Measurements from ENCODE around the gene MYO1E. TPM values are rescaled to one million over a fixed set of nuclear protein-coding genes. Genes with fewer than 3 reads are reported as not detected.
"Not testable (repeated sequence)": the region's sequence is repeated elsewhere in the genome, so short reads cannot be mapped to it uniquely, and the experiment has no call there.

The MYO1E gene
- polyA plus RNA-seq, 3 donors = 6.2 to 19.0 (median 12.1) TPM

GRCh38 chr15:59360305-59360704, 12.4 kb downstream of the MYO1E start:
- no peak overlapping the region for H3K27ac ChIP-seq (ENCODE audit: low read depth, low read length)
- WGBS, 3 donors = 82 to 93% (median 90%) methylated on average over 2 of the region's 2 CpGs

- 91 to 95% (median 92%) methylated on average over 7 of the region's 7 CpGs for WGBS, 3 donors
- no peak overlapping the region for H3K27ac ChIP-seq (ENCODE audit: low read depth, low read length)
These were observed 16.9 kb downstream of the MYO1E start for GRCh38 chr15:59355730-59356129.

- H3K27ac ChIP-seq (ENCODE audit: low read depth, low read length) = no peak overlapping the region
- 52 to 71% (median 59%) methylated on average over 8 of the region's 8 CpGs for WGBS, 3 donors
These were observed 18.1 kb downstream of the MYO1E start for GRCh38 chr15:59354417-59355031.

GRCh38 chr15:59353994-59354416, 18.7 kb downstream of the MYO1E start:
- 56 to 79% (median 62%) methylated on average over 6 of the region's 6 CpGs for WGBS, 3 donors

GRCh38 chr15:59352683-59353082, 20.0 kb downstream of the MYO1E start:
- H3K27ac ChIP-seq (ENCODE audit: low read depth, low read length) = no peak overlapping the region
- WGBS, 3 donors = 24 to 38% (median 27%) methylated on average over 7 of the region's 7 CpGs

More at GRCh38 chr15:59353994-59354416, 18.7 kb downstream of the MYO1E start:
- H3K27ac ChIP-seq (ENCODE audit: low read depth, low read length) = no peak overlapping the region

GRCh38 chr15:59352189-59352588, 20.5 kb downstream of the MYO1E start:
- 48 to 84% (median 62%) methylated on average over 9 of the region's 9 CpGs for WGBS, 3 donors
- H3K27ac ChIP-seq (ENCODE audit: low read depth, low read length) = no peak overlapping the region

GRCh38 chr15:59350421-59350732, 22.3 kb downstream of the MYO1E start:
- 72 to 85% (median 73%) methylated on average over 1 of the region's 1 CpG for WGBS, 3 donors

GRCh38 chr15:59349680-59350420, 22.8 kb downstream of the MYO1E start:
- H3K27ac ChIP-seq (ENCODE audit: low read depth, low read length) = no peak overlapping the region
- WGBS, 3 donors = 59 to 82% (median 63%) methylated on average over 4 of the region's 4 CpGs

More at GRCh38 chr15:59350421-59350732, 22.3 kb downstream of the MYO1E start:
- H3K27ac ChIP-seq (ENCODE audit: low read depth, low read length) = no peak overlapping the region

GRCh38 chr15:59347915-59348314, 24.8 kb downstream of the MYO1E start:
- no peak overlapping the region for H3K27ac ChIP-seq (ENCODE audit: low read depth, low read length)
- WGBS, 3 donors = 82 to 86% (median 85%) methylated on average over 5 of the region's 5 CpGs

- H3K27ac ChIP-seq (ENCODE audit: low read depth, low read length) = no peak overlapping the region
- WGBS, 3 donors = 84 to 86% (median 84%) methylated on average over 12 of the region's 12 CpGs
These were observed 25.7 kb downstream of the MYO1E start for GRCh38 chr15:59346951-59347350.

- no peak overlapping the region for H3K27ac ChIP-seq (ENCODE audit: low read depth, low read length)
These were observed 27.3 kb downstream of the MYO1E start for GRCh38 chr15:59345326-59345725.

GRCh38 chr15:59344311-59344710, 28.4 kb downstream of the MYO1E start:
- H3K27ac ChIP-seq (ENCODE audit: low read depth, low read length) = no peak overlapping the region

GRCh38 chr15:59340325-59340724, 32.3 kb downstream of the MYO1E start:
- no peak overlapping the region for H3K27ac ChIP-seq (ENCODE audit: low read depth, low read length)
- WGBS, 3 donors = 80 to 89% (median 82%) methylated on average over 5 of the region's 5 CpGs

- 77 to 86% (median 77%) methylated on average over 3 of the region's 3 CpGs for WGBS, 3 donors
- no peak overlapping the region for H3K27ac ChIP-seq (ENCODE audit: low read depth, low read length)
These were observed 33.4 kb downstream of the MYO1E start for GRCh38 chr15:59339252-59339672.

- 94 to 100% (median 98%) methylated on average over 1 of the region's 1 CpG for WGBS, 3 donors
These were observed 34.3 kb downstream of the MYO1E start for GRCh38 chr15:59338414-59338813.

GRCh38 chr15:59336725-59337124, 35.9 kb downstream of the MYO1E start:
- 94 to 95% (median 95%) methylated on average over 4 of the region's 4 CpGs for WGBS, 3 donors
- not testable (repeated sequence) for H3K27ac ChIP-seq (ENCODE audit: low read depth, low read length)

More at GRCh38 chr15:59338414-59338813, 34.3 kb downstream of the MYO1E start:
- no peak overlapping the region for H3K27ac ChIP-seq (ENCODE audit: low read depth, low read length)

GRCh38 chr15:59335207-59335786, 37.4 kb downstream of the MYO1E start:
- 78 to 81% (median 80%) methylated on average over 10 of the region's 10 CpGs for WGBS, 3 donors
- no peak overlapping the region for H3K27ac ChIP-seq (ENCODE audit: low read depth, low read length)

- 73 to 79% (median 76%) methylated on average over 3 of the region's 3 CpGs for WGBS, 3 donors
These were observed 38.6 kb downstream of the MYO1E start for GRCh38 chr15:59334076-59334415.

GRCh38 chr15:59333401-59334075, 39.1 kb downstream of the MYO1E start:
- 82 to 91% (median 83%) methylated on average over 6 of the region's 6 CpGs for WGBS, 3 donors
- H3K27ac ChIP-seq (ENCODE audit: low read depth, low read length) = no peak overlapping the region

More at GRCh38 chr15:59334076-59334415, 38.6 kb downstream of the MYO1E start:
- H3K27ac ChIP-seq (ENCODE audit: low read depth, low read length) = no peak overlapping the region

All from adipose tissue (tissue), 3 donors.